ENCODE measurements around the gene DRD4. TPM values are rescaled to one million over a fixed set of nuclear protein-coding genes. Genes with fewer than 3 reads are reported as not detected.

Gene DRD4
- total and polyA plus RNA-seq, 2 of the 13 experiments (the other 11 are each of a cell fraction or from before 2014, with no cell fraction given) = 0.09 to 0.13 TPM

GRCh38 chr11:655036-655726 is 18.1 kb downstream of the DRD4 start (continued):
- TF ChIP-seq PBX2 (CRISPR knock-in tag; IDR thresholded peaks at IDR 0.05) = no peak
- no peak for TF ChIP-seq ZNF678 (CRISPR knock-in tag; IDR thresholded peaks at IDR 0.05)
- TF ChIP-seq ZNF556 (CRISPR knock-in tag; IDR thresholded peaks at IDR 0.05; ENCODE audit: borderline replicate concordance) = no peak
- peak; percentile 57 for TF ChIP-seq ZGPAT (CRISPR knock-in tag; IDR thresholded peaks at IDR 0.05)
- peak; percentile 42; the same call in 1 of the 2 replicates for TF ChIP-seq MYPOP (CRISPR knock-in tag; IDR thresholded peaks at IDR 0.05)
- TF ChIP-seq HOXA5 (CRISPR knock-in tag; IDR thresholded peaks at IDR 0.05) = no peak
- TF ChIP-seq ZNF629 (CRISPR knock-in tag; conservative IDR thresholded peaks at IDR 0.05) = no peak
- no peak for TF ChIP-seq ZNF264 (CRISPR knock-in tag; IDR thresholded peaks at IDR 0.05)
- no peak for TF ChIP-seq HDAC6 (IDR thresholded peaks at IDR 0.05; ENCODE audit: low read depth, low read length)
- TF ChIP-seq SNAI1 (CRISPR knock-in tag; IDR thresholded peaks at IDR 0.05; ENCODE audit: borderline replicate concordance) = 0 out of 2 replicates have a peak, but pooled peaks have one; percentile 69
- 0 out of 2 replicates have a peak, but pooled peaks have one; percentile 62 for TF ChIP-seq ZBTB7B (CRISPR knock-in tag; IDR thresholded peaks at IDR 0.05)
- TF ChIP-seq AGO1 (IDR thresholded peaks at IDR 0.05; ENCODE audit: low read depth, low read length, poor library complexity, severe bottlenecking) = no peak
- TF ChIP-seq SIN3B (IDR thresholded peaks at IDR 0.05; ENCODE audit: low read length) = no peak
- TF ChIP-seq PAWR (CRISPR knock-in tag; IDR thresholded peaks at IDR 0.05; ENCODE audit: borderline replicate concordance) = no peak
- TF ChIP-seq MXD4 (CRISPR knock-in tag; IDR thresholded peaks at IDR 0.05) = peak; percentile 71; the same call in 1 of the 2 replicates
- no peak for TF ChIP-seq ETS1 (CRISPR knock-in tag; IDR thresholded peaks at IDR 0.05)
- TF ChIP-seq ATF3 (CRISPR knock-in tag; IDR thresholded peaks at IDR 0.05) = no peak
- TF ChIP-seq ZHX1 (CRISPR knock-in tag; IDR thresholded peaks at IDR 0.05; ENCODE audit: low read depth) = 0 out of 2 replicates have a peak, but pooled peaks have one; percentile 39
- 0 out of 2 replicates have a peak, but pooled peaks have one; percentile 38 for TF ChIP-seq KAT8 (CRISPR knock-in tag; IDR thresholded peaks at IDR 0.05)
- 0 out of 2 replicates have a peak, but pooled peaks have one; percentile 34 for TF ChIP-seq KDM5B (CRISPR knock-in tag; IDR thresholded peaks at IDR 0.05; ENCODE audit: borderline replicate concordance)

Measured in HepG2 (cell line).